Forelimb muscle (tissue), 1 donor: Measurements from ENCODE around the gene CCDC93. TPM values are rescaled to one million over a fixed set of nuclear protein-coding genes. Genes with fewer than 3 reads are reported as not detected.

ENCODE experiments used
- DNase-seq: peaks from one replicate; pipeline ENCODE4 v3.0.0-alpha.2; 2013; ENCODE audit warnings: low read depth
- polyA plus RNA-seq: library from polyadenylated mRNA; unstranded; fragments of 120-200 nt; gene quantifications from one replicate; pipeline ENCODE4 v1.2.1, GENCODE V29; 2013; ENCODE audit not compliant: insufficient read length

Gene CCDC93
- 27.5 TPM for polyA plus RNA-seq

- DNase-seq = peak; percentile 76
Measured at GRCh38 chr2:118013724-118014491, at the start of gene CCDC93. Gene CCDC93, minus strand, starts transcription at chr2:118014070. Its CDS starts 75 bp downstream, at chr2:118013995.

GRCh38 chr2:118062669-118063068, 48.8 kb upstream of the CCDC93 start:
- no peak for DNase-seq

GRCh38 chr2:118062048-118062447, 48.2 kb upstream of the CCDC93 start:
- no peak for DNase-seq

GRCh38 chr2:118061135-118061955, 47.5 kb upstream of the CCDC93 start:
- no peak for DNase-seq

GRCh38 chr2:118059919-118060478, 46.1 kb upstream of the CCDC93 start:
- DNase-seq = no peak

GRCh38 chr2:118058951-118059350, 45.1 kb upstream of the CCDC93 start:
- DNase-seq = no peak

- DNase-seq = no peak
Measured at GRCh38 chr2:118056801-118057200, 42.9 kb upstream of the CCDC93 start.

- DNase-seq = no peak
Measured at GRCh38 chr2:118056165-118056534, 42.3 kb upstream of the CCDC93 start.

GRCh38 chr2:118055512-118056164, 41.8 kb upstream of the CCDC93 start:
- no peak for DNase-seq

- no peak for DNase-seq
Measured at GRCh38 chr2:118054213-118055008, 40.5 kb upstream of the CCDC93 start.

GRCh38 chr2:118053681-118054080, 39.8 kb upstream of the CCDC93 start:
- no peak for DNase-seq

GRCh38 chr2:118052474-118052873, 38.6 kb upstream of the CCDC93 start:
- no peak for DNase-seq

- no peak for DNase-seq
Measured at GRCh38 chr2:118051826-118052358, 38.0 kb upstream of the CCDC93 start.

- no peak for DNase-seq
Measured at GRCh38 chr2:118050974-118051373, 37.1 kb upstream of the CCDC93 start.

- no peak for DNase-seq
Measured at GRCh38 chr2:118050386-118050785, 36.5 kb upstream of the CCDC93 start.

GRCh38 chr2:118049816-118050140, 35.9 kb upstream of the CCDC93 start:
- no peak for DNase-seq

- DNase-seq = no peak
Measured at GRCh38 chr2:118049140-118049815, 35.4 kb upstream of the CCDC93 start.

- no peak for DNase-seq
Measured at GRCh38 chr2:118048401-118048800, 34.5 kb upstream of the CCDC93 start.

GRCh38 chr2:118047380-118047826, 33.5 kb upstream of the CCDC93 start:
- DNase-seq = no peak

GRCh38 chr2:118046634-118047210, 32.9 kb upstream of the CCDC93 start:
- DNase-seq = no peak
